ENCODE results near the gene NF1.

The NF1 gene

DNA sequence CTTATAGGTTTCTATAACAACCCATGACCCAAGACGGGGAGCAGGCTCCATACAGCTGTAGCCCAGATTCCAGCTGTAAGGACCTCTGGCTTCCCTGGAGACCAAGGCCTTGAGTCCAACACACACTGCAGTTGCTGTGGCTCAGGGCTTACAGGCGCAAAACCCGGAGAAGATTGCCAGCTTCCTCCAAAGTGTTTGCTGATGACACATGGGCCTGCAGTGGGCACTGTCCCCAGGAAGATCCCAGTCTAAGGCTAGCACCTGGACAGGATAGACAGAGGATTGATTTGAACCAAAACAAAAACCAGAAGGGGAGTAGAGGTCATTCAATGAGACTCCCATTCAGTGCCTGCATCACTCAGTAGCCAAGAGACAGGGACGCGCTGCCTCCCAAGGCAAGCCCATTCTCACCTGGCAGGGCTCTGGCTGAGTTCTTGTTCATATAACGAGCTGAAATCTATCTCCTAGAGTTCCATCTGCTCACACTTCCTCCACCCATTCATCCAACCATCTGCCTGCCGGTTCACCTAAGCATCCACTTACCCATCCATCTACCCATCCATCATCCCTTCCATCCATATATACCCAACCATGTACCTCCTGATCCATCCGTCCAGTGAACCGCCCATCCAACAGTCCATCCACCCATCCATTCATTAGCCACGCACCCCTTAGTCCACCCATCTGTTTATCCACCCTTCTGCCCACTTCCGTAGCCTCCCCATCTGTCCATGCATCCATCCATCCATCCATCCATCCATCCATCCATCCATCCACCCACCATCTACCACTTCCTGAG, 306.9 kb downstream of the NF1 start:
- Histone ChIP-seq H3K36me3 (no peaks in the 10 kb centered on the region), H3K27me3 (no peaks in the 10 kb centered on the region), H3K4me3 (no peak overlapping the region), H3K4me2 (no peak overlapping the region), H3K9ac (no peak overlapping the region), H3K9me3 (no peaks in the 10 kb centered on the region), H4K20me1 (peaks cover 19% of the 10 kb centered on the region; the same call in 1 of the 2 replicates), H3K27ac (no peak overlapping the region), H3K4me1 (peaks cover 5% of the 10 kb centered on the region; the same call in 1 of the 2 replicates)
- TF ChIP-seq Cebpa-rat (IDR thresholded peaks at IDR 0.05) = no peak

DNA sequence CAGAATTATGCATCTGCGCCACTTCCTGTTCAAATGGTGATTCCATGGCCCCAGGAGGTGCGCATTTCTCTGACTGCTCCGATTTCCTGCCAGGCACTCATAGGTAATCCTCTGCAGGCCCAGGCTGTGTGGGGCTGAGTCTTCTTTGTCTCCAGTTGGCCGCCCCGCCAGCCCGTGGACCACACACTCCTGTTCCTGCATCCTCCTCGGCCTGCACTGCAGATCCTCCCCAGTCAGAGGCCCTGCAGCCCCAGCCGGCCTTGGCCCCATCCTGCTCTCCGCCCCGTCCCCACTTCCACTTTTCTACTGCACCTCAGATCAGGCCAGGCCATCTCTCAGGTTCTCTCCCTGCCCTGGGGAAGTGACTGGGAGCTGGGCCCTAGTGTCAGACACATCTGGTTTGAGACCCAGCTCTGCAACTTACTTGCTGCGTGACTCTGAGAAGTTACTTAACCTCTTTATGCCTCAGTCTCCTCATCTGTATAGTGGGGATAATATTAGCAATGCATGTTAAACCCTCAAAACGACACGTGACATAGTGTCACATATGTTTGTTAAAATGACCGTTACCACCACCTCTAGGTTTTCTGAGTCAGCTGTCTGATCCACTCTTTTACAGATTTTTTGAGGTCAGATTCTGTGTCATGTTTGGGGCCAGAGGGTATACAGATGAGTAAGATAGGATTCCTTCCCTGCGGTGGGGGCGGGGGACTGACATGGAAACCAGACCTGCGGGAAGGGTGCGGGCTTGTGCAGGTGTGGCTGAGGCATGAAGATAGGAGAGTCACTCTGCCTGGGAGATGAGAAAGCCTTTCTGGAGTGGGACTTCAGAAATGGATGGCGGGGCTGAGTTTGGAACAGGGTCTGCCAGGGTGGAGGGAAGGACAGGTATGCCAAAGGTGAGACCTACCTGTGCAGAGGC, 309.5 kb downstream of the NF1 start:
- TF ChIP-seq Cebpa-rat (IDR thresholded peaks at IDR 0.05) = no peak
- Histone ChIP-seq H3K4me3 (no peak overlapping the region), H4K20me1 (no peaks in the 10 kb centered on the region), H3K27ac (no peak overlapping the region), H3K27me3 (no peaks in the 10 kb centered on the region), H3K4me2 (no peak overlapping the region), H3K36me3 (no peaks in the 10 kb centered on the region), H3K9ac (no peak overlapping the region), H3K9me3 (no peaks in the 10 kb centered on the region), H3K4me1 (peaks cover 14% of the 10 kb centered on the region)

DNA sequence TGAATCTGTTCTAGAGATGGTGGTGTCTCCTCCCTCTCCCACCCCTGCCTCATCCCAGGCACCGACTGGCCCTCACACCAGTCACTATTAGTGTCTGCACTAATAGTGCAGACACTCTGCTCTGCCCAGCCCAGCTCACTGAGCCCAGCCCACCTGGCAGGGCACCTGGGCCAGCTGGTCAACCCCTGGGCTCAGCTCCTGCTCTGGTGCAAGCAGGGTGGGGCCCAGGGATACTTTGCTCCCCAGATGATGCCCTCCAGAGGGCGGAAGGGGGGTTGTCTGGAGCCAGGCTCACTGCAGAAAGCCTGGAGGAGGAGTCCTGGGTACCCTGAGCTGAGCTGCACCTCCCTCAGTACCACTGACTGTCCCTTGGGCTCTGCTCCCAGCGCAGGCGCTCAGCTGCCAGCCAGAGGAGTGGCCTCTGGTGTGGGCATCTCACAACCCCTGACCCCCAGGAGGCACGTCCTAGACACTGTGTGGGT, 311.2 kb downstream of the NF1 start:
- H3K4me3 ChIP-seq = no peak overlapping the region
- H3K9ac ChIP-seq = no peak overlapping the region
- H3K27me3 ChIP-seq = no peaks in the 10 kb centered on the region
- no peaks in the 10 kb centered on the region for H3K9me3 ChIP-seq
- H4K20me1 ChIP-seq = no peaks in the 10 kb centered on the region
- TF ChIP-seq Cebpa-rat (IDR thresholded peaks at IDR 0.05) = no peak
- no peak overlapping the region for H3K4me2 ChIP-seq
- peaks cover 14% of the 10 kb centered on the region for H3K4me1 ChIP-seq
- H3K36me3 ChIP-seq = no peaks in the 10 kb centered on the region
- H3K27ac ChIP-seq = no peak overlapping the region

DNA sequence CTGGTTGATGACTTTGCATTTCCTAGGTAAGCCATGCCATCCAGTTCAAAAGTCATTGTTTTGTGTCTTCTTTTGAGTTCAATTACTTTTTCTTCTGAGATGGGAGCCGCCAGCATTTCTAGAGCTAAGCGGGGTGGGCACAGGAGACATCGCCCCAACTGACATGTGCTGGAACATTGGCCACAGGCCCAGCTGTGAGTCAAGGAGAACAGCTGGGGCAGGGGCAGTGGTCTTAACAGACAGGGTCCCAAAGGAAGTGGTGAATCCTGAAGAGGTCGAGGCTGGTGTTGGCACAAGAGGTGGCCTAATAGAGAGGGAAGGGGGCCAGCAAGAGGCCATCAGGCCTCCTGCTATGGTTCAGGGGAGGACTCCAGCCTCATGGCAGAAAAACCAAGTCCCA, 313.8 kb downstream of the NF1 start:
- no peak overlapping the region for H3K4me3 ChIP-seq
- no peak for TF ChIP-seq Cebpa-rat (IDR thresholded peaks at IDR 0.05)
- H4K20me1 ChIP-seq = no peaks in the 10 kb centered on the region
- H3K9me3 ChIP-seq = no peaks in the 10 kb centered on the region
- no peak overlapping the region for H3K27ac ChIP-seq
- no peak overlapping the region for H3K9ac ChIP-seq
- H3K36me3 ChIP-seq = no peaks in the 10 kb centered on the region
- H3K27me3 ChIP-seq = no peaks in the 10 kb centered on the region
- H3K4me1 ChIP-seq = peaks cover 14% of the 10 kb centered on the region
- peak overlapping the region; percentile 30; the same call in 1 of the 2 replicates for H3K4me2 ChIP-seq

DNA sequence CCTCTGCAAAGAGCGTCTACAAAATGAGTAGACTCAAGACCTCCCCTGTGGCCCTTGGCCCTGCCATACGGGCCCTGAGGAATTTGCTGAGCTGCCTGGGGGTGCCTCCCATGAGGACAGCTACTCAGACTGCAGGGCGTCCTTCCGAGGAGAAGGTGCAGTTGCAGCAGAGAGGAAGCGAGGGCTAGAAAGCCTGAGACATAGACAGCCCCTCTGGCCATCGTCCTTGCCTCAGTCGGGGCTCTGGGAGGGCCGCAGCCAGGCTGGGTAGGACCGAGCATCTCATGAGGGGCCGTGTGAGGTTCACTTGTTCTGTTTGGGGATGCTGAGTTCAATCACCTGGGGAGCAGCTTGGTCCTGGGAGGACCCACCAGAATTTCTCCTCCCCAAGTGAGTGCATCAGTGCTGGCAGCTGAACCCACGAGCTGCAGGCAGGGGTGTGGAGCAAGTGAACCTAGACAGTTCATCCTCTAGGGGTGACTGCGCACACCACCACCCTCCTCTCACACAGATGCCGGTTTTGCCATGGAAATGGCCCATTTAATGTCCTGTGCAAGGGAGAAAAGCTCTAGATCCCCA, 317.0 kb downstream of the NF1 start:
- H3K4me3 ChIP-seq = no peak overlapping the region
- no peak for TF ChIP-seq Cebpa-rat (IDR thresholded peaks at IDR 0.05)
- H4K20me1 ChIP-seq = no peaks in the 10 kb centered on the region
- no peak overlapping the region for H3K4me2 ChIP-seq
- H3K9ac ChIP-seq = no peak overlapping the region
- H3K36me3 ChIP-seq = no peaks in the 10 kb centered on the region
- no peak overlapping the region; the same call in 1 of the 2 replicates for H3K27ac ChIP-seq
- peaks cover 27% of the 10 kb centered on the region for H3K4me1 ChIP-seq
- no peaks in the 10 kb centered on the region for H3K27me3 ChIP-seq
- H3K9me3 ChIP-seq = no peaks in the 10 kb centered on the region

DNA sequence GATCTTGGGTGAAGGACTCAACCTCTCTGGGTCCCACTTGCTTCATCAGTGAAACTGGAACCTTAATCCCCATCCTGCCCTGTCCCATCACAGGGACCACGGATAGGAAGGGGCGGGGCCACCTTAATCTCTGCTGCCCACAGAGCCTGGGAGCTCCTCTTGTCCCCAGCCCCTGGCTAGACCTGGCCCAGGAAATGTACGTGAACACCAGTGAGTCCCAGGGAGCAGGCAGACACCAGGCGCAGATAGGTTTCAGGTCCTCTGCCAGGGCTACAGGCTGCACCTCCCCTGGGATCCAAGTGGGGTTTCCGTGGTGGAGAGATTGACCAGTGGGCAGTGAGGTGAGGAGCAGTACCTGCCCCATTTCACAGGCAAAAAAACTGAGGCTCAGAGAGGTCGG, 317.7 kb downstream of the NF1 start:
- no peak overlapping the region for H3K4me2 ChIP-seq
- H3K4me3 ChIP-seq = no peak overlapping the region
- H3K9ac ChIP-seq = no peak overlapping the region
- H3K27ac ChIP-seq = peak overlapping the region; percentile 4; the same call in 1 of the 2 replicates
- no peaks in the 10 kb centered on the region for H3K27me3 ChIP-seq
- no peak for TF ChIP-seq Cebpa-rat (IDR thresholded peaks at IDR 0.05)
- H3K36me3 ChIP-seq = no peaks in the 10 kb centered on the region
- H3K9me3 ChIP-seq = no peaks in the 10 kb centered on the region
- peaks cover 27% of the 10 kb centered on the region for H3K4me1 ChIP-seq
- no peaks in the 10 kb centered on the region for H4K20me1 ChIP-seq

DNA sequence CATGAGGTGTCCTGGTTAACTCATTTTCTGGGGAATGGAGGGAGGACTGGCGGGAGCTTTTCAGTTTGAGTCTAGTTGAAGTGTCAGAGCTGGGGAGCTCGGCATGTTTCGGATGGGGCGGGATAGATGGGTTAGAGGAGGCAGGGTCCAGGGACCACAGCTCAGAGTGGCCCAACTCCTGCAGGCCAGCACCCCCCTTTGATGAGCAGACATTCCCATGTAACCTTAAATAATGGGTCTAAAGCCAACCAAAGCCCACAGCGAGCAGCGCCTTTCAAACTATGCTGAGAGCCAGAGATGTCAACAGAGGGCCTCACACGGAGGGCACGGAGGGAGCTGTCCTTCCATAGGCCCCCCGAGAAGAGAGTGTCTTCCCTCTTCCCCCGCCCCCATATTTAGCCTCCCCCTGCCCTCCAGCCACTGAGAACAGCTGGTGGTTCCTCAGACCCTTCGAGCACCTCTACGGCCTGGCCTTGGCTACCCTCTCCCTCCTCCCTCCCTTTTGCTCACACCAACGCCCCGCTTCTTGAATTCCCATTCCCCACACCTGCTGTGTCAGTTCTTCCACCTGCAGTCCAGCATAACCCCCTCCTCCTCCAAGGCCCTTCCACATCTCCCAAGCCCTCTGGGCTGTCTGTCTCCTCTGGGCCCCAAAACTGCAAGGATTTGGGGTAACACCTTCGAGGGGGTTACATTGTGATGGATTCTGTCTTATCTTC, 318.5 kb downstream of the NF1 start:
- Histone ChIP-seq H3K4me3 (no peak overlapping the region), H3K4me1 (peaks cover 25% of the 10 kb centered on the region), H3K36me3 (no peaks in the 10 kb centered on the region), H4K20me1 (no peaks in the 10 kb centered on the region), H3K9me3 (no peaks in the 10 kb centered on the region), H3K27ac (no peak overlapping the region), H3K4me2 (no peak overlapping the region), H3K27me3 (no peaks in the 10 kb centered on the region), H3K9ac (no peak overlapping the region)
- no peak for TF ChIP-seq Cebpa-rat (IDR thresholded peaks at IDR 0.05)

DNA sequence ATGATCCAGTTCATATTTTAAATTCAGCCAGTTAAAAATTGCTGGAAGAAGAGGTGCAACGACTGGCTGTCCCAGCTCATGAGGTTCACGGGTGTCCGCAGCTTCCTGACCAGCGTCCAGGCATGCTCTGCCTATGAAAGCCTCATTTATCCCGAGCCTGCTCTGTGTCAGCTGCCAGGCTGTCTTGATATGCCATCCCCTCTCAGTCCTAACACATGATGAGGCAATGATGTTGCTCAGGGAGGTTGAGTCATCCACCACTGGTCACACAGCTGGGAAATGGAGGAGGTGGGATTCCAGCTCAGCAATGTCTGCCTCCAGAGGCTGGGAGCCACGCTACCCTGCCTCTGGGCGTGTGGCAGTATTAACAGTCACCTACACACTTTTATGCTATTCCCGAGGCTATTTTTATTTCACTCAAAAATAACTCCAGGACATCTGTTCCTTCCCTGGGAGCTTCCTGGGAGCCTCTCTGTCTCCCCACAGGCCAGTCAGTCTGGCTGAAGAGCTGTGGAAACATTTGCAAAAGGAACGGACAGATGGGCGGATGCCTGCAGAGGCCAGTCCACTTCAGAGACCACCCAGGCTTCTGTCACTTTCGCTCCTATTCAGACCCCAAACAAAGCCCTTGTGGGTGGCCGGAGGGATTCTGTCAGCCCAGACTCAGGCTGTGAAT, 319.2 kb downstream of the NF1 start:
- no peak for TF ChIP-seq Cebpa-rat (IDR thresholded peaks at IDR 0.05)
- no peak overlapping the region for H3K4me3 ChIP-seq
- no peak overlapping the region for H3K9ac ChIP-seq
- peaks cover 18% of the 10 kb centered on the region for H3K4me1 ChIP-seq
- no peaks in the 10 kb centered on the region for H3K9me3 ChIP-seq
- H3K36me3 ChIP-seq = no peaks in the 10 kb centered on the region
- no peaks in the 10 kb centered on the region for H4K20me1 ChIP-seq
- no peak overlapping the region for H3K27ac ChIP-seq
- H3K27me3 ChIP-seq = no peaks in the 10 kb centered on the region
- peak overlapping the region; percentile 20; the same call in 1 of the 2 replicates for H3K4me2 ChIP-seq

DNA sequence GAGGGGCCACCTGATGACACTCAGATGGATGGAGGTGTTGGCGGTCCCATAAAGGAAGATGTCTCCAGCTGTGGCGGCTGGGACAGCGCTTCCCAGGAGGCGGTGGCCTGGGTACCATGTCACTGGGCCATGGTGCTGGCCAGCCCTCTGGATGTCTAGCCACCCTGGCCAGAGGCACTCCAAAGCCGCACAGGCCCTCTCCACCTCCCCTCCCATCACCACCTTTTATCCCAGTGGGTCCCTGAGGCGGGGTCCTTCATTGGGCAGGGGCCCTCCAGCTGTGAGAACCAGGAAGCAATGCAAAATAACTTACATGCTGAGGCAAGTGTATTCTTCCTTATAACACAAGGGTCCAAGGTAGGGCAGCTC, 319.8 kb downstream of the NF1 start:
- no peaks in the 10 kb centered on the region for H3K36me3 ChIP-seq
- H3K4me2 ChIP-seq = no peak overlapping the region
- H3K4me1 ChIP-seq = peaks cover 18% of the 10 kb centered on the region
- TF ChIP-seq Cebpa-rat (IDR thresholded peaks at IDR 0.05) = no peak
- no peak overlapping the region for H3K4me3 ChIP-seq
- no peak overlapping the region for H3K27ac ChIP-seq
- no peaks in the 10 kb centered on the region for H3K27me3 ChIP-seq
- no peaks in the 10 kb centered on the region for H3K9me3 ChIP-seq
- H3K9ac ChIP-seq = no peak overlapping the region
- H4K20me1 ChIP-seq = no peaks in the 10 kb centered on the region

All from BLaER1 (cell line).